NCI-H82 treated with DMSO at 0.1 percent for 48 hours (cell line): Measurements from ENCODE around the gene PIGL.
"Not testable (repeated sequence)": the region's sequence is repeated elsewhere in the genome, so short reads cannot be mapped to it uniquely, and the experiment has no call there.

Source experiments
- DNase-seq: peaks from one replicate; lab custom pipeline; 2025; ENCODE audit not compliant: unreplicated experiment; lab: John Stamatoyannopoulos, UW

PIGL gene

DNA sequence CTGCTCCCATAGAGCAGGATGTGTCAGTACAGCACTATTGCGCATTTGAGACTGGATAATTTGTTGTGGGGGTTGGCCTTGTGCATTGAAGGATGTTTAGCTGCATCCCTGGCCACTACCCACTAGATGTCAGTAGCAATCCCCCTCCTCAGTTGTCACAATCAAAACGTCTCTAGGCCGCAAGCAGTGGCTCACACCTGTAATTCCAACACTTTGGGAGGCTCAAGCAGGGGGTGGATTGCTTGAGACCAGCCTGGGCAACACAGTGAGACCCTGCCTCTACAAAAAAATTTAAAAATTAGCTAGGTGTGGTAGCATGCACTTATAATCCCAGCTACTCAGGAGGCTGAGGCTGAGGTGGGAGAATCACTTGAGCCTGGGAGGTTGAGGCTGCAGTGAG lies 87.8 kb downstream of the PIGL start:
- DNase-seq = no peak

DNA sequence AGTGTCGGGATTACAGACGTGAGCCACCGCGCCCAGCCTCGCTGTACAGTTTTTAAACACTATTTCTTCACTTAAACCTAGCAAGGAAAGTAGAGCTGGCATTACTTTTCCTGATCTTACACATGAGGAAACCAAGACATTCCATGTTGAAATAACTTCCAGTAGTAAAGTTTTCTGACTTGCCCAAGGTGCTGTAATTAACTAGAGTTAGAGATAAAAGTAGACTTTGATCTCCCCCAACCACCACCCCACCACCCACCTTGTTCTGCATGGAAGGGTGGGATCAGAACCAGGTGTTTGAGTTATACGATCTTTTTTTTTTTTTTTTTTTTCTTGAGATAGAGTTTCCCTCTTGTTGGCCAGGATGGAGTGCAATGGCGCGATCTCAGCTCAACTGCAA lies 89.2 kb downstream of the PIGL start:
- no peak for DNase-seq

DNA sequence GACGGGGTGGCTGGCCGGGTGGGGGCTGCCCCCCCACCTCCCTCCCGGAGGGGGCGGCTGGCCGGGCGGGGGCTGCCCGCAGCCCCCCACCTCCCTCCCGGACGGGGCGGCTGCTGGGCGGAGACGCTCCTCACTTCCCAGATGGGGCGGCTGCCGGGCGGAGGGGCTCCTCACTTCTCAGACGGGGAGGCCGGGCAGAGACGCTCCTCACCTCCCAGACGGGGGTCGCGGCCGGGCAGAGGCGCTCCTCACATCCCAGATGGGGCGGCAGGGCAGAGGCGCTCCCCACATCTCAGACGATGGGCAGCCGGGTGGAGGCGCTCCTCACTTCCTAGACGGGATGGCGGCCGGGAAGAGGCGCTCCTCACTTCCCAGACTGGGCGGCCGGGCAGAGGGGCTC lies 95.1 kb downstream of the PIGL start:
- not testable (repeated sequence) for DNase-seq

DNA sequence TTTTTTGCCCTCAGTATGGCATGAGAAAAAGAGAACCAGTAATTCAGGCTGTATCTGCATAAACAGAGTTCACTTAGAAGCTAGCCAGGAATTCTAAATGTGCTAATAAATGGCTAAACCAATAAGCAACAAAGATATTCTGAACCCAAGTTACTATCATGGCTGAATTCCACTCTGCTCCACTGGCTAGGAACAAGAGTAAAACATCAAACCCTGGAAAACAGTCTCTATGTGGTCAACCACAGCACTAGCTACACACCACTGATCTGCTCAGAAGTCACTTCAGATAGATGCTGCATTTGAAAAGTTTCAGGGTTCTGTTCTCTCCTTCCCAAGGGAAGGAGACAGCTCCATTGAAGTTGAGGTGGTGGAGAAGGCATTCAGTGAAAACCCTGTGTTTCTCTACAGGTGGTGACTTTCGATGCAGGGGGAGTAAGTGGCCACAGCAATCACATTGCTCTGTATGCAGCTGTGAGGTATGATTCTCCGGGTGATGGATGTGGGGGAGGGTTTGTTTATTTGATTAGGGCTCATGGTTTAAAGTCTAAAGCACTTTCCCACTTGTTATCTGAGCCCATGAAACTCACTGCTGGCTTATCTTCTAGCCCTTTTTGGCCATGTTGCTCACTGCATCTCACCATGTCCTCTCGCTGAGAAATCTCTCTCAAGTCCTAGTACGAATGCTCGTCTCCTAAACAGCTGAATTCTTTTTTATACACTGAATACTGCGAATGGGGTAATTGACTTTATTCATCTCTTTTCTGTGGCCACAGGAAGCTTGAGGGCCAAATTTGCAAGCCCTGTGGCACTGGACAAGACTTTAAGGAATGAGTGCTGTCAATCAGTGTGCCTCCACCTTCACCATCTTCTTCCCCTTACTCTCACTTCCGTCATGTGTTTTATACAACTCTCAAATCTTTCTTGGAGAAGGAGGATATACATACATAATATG lies 96.4 kb downstream of the PIGL start:
- no peak for DNase-seq

DNA sequence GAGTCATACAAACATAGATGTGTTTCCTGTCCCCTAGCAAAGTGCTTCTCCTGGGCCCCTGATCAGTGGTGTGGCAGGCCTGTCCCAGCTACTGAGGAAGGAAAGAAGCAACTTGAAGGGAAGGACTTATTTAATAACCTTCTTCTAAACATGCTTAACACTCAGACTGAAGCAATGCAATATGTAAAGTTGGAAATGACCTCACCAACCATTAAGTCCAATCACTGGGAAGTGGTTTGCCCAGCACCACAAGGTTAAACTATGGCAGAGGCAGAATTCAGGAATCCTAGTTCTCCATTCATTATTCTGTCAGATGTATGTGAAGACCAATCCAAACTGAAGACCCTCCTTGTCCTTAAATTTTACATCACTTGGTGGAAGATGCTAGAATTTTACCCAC lies 97.2 kb downstream of the PIGL start:
- DNase-seq = no peak

DNA sequence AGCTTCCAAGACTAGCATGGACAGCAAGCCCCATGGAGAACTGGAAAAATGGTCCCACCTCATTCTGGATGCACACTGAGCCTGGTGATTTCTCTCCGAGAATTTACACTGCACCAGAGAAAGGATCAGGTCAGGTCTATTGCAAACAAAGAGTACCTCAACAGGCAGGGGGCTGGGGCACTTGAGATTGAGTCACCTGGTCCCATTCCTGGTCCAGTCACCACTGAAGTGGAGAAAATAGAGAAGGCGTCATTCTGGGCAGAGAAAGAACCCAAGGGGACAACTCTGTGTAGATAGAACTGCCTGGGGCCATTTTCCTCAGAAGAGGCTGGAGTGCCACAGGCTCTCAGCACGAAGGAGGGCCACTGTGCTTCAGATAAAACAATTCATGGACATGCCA lies 97.8 kb downstream of the PIGL start:
- DNase-seq = no peak

DNA sequence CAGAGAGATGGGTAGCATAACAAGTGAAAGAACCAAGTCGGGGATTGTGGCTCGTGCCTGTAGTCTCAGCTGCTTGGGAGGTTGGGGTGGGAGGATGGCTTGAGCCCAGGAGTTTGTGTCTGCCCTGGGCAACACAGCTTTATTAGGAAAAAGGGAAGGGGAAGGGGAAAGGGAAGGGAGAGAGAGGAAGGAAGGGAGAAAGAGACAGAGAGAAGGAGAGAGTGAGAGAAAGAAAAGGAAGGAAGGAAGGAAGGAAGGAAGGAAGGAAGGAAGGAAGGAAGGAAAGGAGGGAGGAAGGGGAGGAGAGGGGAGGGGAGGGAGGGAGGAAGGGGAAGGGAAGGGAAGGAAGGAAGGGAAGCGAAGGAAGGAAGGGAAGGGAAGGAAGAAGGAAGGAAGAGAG lies 103.0 kb downstream of the PIGL start:
- no peak for DNase-seq

DNA sequence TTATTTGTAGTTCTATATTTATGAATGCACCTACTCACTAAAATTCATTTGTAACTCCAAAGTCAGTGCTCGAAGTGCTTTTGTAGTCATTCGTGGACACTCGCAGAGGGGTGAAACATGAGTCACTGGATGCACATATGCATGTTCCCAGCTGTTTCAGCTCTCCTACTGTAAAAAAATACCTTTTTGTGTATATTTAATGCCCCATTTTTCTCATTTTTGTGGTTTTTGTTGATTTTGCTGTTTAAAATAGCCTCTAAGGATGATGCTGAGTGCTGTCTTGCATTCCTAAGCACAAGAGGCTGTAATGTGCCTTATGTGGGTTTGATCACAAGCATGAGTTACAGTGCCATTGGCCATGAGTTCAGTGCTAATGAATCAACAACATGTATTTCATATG lies 105.6 kb downstream of the PIGL start:
- no peak for DNase-seq

DNA sequence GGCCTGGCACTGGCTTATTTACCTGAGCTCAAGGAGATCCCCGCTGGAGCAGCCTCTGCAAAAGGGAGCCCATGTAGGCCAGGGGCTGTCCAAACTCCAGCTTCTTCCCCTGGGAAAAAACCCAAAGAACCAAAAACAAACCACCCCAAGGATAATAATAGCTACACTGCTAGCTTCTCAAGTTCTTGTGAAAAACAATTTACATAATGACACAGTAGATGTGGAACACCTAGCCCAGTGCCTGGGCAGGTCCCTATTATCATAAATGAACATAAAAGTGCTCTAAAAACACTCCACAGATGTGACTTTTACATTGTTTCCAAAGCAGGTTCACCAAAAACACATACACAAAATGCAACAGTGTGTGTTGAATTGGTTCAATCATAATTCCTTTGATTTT lies 109.0 kb downstream of the PIGL start:
- no peak for DNase-seq

DNA sequence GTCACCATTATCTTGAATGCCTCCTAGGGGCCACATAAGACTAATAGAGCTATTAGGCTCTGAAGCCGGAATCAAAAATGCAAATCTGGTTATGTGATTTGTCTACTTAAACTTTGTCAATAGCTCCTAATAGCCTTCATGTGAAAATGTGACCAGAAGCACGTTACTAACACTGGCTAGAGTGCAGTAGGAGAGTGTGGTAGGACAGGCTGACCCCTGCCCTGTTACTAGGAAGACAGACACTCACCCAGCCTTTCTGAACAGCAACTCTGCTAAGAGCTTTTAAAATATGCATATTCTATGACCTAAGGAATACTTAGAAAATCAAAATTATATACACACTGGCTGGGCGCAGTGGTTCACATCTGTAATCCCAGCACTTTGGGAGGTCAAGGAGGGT lies 110.0 kb downstream of the PIGL start:
- peak; percentile 10 for DNase-seq

DNA sequence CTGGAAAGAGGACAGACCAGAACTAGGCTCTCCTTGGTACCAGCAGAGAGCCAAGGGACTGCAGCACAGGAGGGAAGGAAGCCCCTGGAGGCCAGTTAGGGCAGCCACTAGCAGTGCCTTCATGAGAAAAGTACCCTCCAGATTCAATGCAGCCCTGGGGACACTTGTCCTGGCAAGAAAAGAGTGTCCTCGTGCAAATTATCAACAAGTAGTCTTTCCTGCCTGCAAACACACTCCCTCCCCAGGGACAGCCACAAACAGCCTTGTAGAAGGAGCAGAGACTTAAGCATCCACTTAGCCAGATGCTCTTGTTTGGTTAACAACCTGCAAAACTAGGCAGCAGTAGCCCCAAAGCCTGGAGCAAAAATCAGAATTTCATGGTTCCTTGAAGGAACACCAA lies 112.0 kb downstream of the PIGL start:
- no peak for DNase-seq

DNA sequence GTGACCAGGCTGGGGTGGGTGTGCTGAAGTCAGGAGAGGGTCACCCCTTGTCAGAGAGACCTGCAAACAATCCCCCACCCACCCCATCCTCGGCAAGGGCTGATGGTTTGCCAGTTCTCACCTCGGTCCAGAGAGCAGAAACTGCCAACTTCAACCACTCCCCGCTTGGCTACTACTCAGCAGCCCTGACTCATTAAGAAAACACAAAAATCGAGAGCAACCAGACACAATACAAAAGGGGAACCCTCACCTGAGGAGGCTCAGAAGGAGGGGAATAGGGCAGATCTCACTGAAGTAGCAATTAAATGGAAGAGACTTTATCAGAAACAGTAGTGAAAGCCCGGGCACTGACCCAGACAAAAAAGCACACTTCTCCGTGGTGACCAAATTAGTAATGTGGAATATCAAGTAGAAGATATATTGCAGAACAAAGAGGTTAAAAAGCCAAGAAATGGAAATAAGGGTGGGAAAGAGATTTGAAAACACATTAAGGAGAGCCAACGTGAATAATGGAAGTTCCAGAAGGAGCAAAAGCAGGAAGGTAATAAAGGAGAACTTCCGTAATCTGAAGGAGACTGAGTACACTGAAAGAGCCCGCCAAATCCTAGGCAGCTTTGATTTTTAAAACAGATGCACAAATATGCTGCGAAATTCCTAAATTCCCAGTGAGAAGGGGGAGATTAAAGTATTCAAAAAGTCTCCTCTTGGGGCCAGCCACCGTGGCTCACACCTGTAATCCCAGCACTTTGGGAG lies 112.7 kb downstream of the PIGL start:
- no peak for DNase-seq

DNA sequence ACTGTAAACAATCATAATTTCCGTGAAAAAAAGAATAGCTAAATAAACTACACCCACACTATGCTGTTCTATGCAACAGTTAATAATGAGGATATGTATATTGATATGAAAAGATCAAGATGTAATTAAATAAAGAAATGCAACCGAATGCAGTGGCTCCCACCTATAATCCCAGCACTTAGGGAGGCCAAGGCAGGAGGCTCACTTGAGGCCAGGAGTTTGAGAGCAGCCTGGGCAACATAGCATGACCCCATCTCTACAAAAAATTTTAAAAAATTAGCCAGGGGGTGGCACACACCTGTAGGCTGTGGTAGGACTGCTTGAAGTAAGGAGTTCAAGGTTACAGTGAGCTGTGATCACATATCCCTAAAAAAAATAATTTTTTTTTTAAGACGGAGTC lies 121.4 kb downstream of the PIGL start:
- DNase-seq = no peak

DNA sequence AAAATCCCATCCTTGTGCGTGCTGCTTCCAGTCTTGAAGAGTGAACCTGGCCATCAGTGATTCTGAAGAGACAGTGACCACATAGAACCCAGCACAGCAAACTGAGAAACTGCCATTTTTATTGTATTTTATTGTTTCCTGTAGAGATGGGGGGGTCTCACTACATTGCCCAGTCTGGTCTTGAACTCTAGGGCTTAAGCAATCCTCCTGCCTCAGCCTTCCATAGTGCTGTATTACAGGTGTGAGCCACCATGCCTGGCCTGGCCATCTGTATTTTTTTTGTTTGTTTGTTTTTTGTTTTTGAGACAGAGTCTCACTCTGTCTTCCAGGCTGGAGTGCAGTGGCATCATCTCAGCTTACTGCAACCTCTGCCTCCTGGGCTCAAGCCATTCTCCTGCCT lies 122.4 kb downstream of the PIGL start:
- no peak for DNase-seq

DNA sequence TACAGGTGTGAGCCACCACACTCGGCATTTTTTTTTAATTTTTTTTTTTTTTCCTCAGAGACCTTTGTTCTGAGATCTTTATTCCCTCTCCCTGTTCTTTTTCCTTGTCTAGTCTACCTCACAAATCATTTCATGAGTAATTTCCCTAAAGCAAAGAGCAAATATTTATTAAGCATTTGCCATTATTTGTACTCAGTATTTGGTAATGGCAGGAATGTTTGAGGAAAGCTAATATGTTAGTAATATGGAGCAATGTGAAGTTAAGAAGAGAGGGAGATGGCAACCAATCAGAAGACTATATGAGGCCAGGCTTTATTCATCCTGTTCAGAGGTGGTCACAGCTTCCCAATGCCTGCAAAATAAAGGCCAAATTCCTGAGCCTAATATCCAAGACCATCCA lies 122.9 kb downstream of the PIGL start:
- no peak for DNase-seq

DNA sequence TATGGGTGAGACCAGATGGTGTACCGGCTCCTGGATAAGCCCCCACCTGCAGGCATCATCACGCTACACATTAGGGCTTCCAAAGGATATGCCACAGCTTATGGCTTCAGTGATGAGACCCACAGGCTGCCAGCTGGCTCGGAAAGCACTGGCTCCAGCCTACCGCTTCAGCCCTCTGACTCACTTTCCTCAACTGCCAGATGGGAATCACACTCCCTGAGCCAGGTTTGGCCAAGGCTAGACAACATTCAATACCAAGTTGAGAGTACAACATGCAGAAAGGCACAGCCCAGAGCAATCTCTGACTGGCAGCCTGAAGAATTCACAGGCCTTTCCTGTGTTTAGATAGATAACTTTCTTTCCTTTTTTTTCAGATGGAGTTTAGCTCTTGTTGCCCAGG lies 126.0 kb downstream of the PIGL start:
- DNase-seq = no peak

DNA sequence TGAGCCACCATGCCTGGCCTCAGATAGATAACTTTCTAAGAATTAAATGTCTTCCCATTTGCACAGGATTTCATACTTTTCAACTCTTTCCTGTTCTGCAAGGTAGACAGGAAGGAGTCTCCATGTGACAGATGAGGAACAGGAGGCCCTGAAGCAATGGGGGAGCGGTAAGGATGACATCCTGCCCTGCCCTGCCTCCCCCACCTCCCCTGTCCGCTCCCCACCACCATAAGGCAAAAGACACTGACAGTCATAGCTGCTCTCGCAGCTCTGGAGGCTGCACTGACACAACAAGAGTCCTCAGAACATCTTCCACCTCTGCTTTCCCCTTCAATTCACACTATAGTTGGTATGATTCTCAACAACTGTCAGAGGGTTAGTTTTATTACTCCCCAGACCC lies 126.6 kb downstream of the PIGL start:
- DNase-seq = no peak

DNA sequence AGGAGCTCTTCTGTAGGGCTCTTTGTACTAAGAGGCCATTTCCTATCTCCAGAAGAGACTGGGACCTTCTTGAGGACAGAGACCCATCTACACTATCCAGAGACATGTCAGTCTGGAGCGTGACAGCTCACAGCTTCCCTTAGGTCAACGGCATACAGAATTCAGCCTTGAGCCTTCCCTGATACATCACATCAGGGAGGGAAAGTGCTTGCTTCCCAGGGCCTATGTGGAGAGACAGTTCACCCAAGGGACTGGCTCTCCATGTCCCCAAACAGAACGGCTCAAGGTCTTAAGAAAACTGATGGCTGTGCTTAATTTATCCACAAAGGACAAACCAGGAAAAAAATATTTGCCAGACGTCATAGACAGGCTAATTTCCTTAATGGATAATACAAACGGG lies 128.6 kb downstream of the PIGL start:
- no peak for DNase-seq

DNA sequence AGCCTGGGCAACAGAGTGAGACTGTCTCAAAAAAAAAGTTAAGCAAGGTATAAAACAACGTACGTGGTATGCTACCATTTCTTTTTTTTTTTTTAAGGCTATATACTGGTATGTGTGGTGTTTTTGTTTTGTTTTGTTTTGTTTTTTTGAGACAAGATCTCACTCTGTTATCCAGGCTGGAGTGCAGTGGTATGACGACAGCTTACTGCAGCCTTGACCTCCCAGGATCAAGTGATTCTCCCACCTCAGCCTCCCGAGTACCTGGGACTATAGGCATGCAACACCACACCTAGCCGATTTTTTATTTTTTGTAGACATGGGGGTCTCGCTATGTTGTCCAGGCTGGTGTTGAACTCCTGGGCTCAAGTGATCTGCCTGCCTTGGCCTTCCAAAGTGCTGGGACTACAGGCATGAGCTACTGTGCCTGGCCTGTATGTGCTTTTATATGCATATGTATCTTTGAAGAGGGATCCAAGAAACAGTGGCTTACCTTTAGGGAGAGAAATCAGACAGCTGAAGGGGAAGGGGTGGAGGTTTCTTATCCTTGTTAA lies 129.8 kb downstream of the PIGL start:
- no peak for DNase-seq

DNA sequence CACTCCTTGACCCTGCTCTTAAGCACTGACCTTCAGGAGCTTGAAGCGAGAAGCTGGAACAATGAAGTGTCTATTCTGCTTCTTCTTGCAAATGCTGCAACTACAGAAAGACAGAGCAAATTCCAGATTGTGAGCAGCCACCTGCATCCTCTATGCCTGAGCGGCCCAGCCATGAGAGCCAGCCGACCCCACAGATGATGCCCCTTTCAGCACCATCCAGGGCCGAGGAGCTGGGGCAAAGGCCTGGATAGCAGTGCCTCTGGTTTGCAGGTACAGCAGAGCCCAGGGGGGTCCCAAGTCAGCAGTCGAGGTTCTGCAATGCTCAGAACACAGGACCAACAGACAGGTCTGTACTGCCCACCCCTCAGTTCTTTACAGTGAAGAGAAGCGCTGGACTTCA lies 131.6 kb downstream of the PIGL start:
- no peak for DNase-seq

DNA sequence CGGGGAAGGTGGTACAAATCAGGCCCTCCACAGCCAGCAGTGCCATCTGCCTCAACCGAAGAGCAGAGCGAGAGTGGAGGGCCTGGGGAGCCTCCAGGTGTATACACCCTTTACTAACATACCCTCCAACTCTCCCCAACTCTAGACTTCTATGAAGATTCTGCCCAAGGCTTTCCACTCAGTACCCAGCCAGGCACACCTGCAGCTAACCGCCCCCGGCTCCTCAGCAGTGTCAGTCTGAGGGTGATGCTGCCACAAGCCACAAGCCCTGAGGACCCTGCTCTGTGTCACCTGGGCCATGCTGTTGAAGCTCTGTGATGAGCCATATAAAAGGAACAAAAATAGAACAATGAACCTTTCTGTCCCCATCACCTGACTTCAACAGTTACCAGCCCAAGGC lies 132.4 kb downstream of the PIGL start:
- no peak for DNase-seq

DNA sequence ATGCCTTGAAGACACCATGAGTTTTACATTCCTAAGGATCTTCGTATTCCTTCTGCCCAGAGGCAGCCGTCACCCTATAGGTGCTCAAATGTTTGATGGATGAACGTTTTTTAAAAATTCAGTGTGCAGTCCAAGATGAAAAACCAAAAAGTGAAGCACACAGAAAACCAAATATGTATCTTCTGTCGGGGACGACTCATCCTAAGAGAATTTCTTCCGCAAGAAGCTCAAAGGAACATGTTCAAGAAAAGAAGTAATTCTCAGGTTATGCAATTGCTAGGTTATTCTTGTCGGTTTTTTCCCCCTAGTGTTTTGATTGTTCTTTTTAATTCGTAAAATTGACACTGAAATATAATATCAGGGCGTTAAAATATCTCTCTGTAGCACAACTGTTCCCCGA lies 134.8 kb downstream of the PIGL start:
- no peak for DNase-seq
